ENCODE data around the gene TEAD2.
A peak's percentile ranks its signal among the peaks of the same experiment; 100 is the strongest.
"Not testable (repeated sequence)": the region's sequence is repeated elsewhere in the genome, so short reads cannot be mapped to it uniquely, and the experiment has no call there.

Gene TEAD2

GRCh38 chr19:49347191-49347590, 15.0 kb downstream of the TEAD2 start:
- no peak for DNase-seq

- no peak for DNase-seq
These were observed 17.5 kb downstream of the TEAD2 start for GRCh38 chr19:49344505-49345423.

GRCh38 chr19:49343123-49343522, 19.1 kb downstream of the TEAD2 start:
- DNase-seq: no peak

GRCh38 chr19:49342291-49342721, 19.9 kb downstream of the TEAD2 start:
- DNase-seq: no peak

GRCh38 chr19:49340865-49341718, 21.1 kb downstream of the TEAD2 start:
- no peak for DNase-seq

- peak; percentile 96 for DNase-seq
These were observed 21.9 kb downstream of the TEAD2 start for GRCh38 chr19:49340069-49340864.

GRCh38 chr19:49339301-49340068, 22.7 kb downstream of the TEAD2 start:
- peak; percentile 80 for DNase-seq

- no peak for DNase-seq
These were observed 23.4 kb downstream of the TEAD2 start for GRCh38 chr19:49338691-49339300.

GRCh38 chr19:49338023-49338677, 24.1 kb downstream of the TEAD2 start:
- DNase-seq: no peak

GRCh38 chr19:49337267-49338022, 24.8 kb downstream of the TEAD2 start:
- DNase-seq: no peak

- DNase-seq: no peak
These were observed 25.5 kb downstream of the TEAD2 start for GRCh38 chr19:49336482-49337266.

- no peak for DNase-seq
These were observed 26.3 kb downstream of the TEAD2 start for GRCh38 chr19:49335784-49336481.

- no peak for DNase-seq
These were observed 27.0 kb downstream of the TEAD2 start, which contains the start of gene CD37 for GRCh38 chr19:49335071-49335783. Gene CD37, plus strand, starts transcription at chr19:49335406. Its CDS starts 135 bp downstream, at chr19:49335541.

- no peak for DNase-seq
These were observed 28.4 kb downstream of the TEAD2 start for GRCh38 chr19:49333811-49334288.

GRCh38 chr19:49333418-49333805, 28.8 kb downstream of the TEAD2 start:
- DNase-seq: no peak

- not testable (repeated sequence) for DNase-seq
These were observed 29.4 kb downstream of the TEAD2 start for GRCh38 chr19:49332691-49333417.

GRCh38 chr19:49331616-49332055, 30.6 kb downstream of the TEAD2 start:
- DNase-seq: peak; percentile 22

All from NCI-H1436 (cell line).